ENCODE measurements around the gene ALCAM.

DNA sequence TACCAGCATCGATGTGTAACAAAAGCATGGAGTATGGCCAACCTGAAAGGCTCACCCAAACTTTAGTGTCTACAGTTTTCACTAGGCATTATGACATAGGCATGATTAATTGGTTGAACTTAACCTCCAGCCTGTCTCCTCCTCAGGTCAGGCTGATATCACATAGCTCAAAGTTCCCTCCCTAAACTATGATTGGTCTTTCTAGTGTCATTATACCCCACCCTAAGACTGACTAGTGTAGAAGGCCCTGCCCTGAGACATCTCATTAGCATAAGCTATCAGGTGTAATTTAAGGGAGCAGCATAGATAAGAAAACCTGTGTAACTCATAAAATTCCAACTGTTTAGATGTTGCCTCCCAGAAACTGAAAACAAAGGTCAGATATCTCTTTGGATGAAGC lies 195.2 kb downstream of the ALCAM start:
- TF ChIP-seq CREB1 (IDR thresholded peaks at IDR 0.05; ENCODE audit: low read depth) (no peak), CEBPB (IDR thresholded peaks at IDR 0.05) (no peak), TCF12 (IDR thresholded peaks at IDR 0.05; ENCODE audit: low read depth) (no peak), YY1 (IDR thresholded peaks at IDR 0.05; ENCODE audit: low read depth) (no peak), EGR1 (IDR thresholded peaks at IDR 0.05) (no peak), ZBTB7A (IDR thresholded peaks at IDR 0.05; ENCODE audit: low read depth) (no peak), RAD21 (IDR thresholded peaks at IDR 0.05; ENCODE audit: low read depth) (no peak), NFIC (IDR thresholded peaks at IDR 0.05) (no peak)
- TF ChIP-seq, protein P1, sequence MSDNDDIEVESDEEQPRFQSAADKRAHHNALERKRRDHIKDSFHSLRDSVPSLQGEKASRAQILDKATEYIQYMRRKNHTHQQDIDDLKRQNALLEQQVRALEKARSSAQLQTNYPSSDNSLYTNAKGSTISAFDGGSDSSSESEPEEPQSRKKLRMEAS (IDR thresholded peaks at IDR 0.05): no peak
- TF ChIP-seq, protein P2, sequence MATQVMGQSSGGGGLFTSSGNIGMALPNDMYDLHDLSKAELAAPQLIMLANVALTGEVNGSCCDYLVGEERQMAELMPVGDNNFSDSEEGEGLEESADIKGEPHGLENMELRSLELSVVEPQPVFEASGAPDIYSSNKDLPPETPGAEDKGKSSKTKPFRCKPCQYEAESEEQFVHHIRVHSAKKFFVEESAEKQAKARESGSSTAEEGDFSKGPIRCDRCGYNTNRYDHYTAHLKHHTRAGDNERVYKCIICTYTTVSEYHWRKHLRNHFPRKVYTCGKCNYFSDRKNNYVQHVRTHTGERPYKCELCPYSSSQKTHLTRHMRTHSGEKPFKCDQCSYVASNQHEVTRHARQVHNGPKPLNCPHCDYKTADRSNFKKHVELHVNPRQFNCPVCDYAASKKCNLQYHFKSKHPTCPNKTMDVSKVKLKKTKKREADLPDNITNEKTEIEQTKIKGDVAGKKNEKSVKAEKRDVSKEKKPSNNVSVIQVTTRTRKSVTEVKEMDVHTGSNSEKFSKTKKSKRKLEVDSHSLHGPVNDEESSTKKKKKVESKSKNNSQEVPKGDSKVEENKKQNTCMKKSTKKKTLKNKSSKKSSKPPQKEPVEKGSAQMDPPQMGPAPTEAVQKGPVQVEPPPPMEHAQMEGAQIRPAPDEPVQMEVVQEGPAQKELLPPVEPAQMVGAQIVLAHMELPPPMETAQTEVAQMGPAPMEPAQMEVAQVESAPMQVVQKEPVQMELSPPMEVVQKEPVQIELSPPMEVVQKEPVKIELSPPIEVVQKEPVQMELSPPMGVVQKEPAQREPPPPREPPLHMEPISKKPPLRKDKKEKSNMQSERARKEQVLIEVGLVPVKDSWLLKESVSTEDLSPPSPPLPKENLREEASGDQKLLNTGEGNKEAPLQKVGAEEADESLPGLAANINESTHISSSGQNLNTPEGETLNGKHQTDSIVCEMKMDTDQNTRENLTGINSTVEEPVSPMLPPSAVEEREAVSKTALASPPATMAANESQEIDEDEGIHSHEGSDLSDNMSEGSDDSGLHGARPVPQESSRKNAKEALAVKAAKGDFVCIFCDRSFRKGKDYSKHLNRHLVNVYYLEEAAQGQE (IDR thresholded peaks at IDR 0.05; ENCODE audit: low read depth): no peak
- TF ChIP-seq, protein P3, sequence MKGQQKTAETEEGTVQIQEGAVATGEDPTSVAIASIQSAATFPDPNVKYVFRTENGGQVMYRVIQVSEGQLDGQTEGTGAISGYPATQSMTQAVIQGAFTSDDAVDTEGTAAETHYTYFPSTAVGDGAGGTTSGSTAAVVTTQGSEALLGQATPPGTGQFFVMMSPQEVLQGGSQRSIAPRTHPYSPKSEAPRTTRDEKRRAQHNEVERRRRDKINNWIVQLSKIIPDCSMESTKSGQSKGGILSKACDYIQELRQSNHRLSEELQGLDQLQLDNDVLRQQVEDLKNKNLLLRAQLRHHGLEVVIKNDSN (IDR thresholded peaks at IDR 0.05): no peak

All from Ishikawa (cell line).